IMR-90 (cell line): Measurements from ENCODE around the gene PLB1. TPM values are rescaled to one million over a fixed set of nuclear protein-coding genes. Genes with fewer than 3 reads are reported as not detected.

ENCODE experiments used
- ATAC-seq: fragments of 200-7000 bp; cut with Tn5 transposase; 2 replicates; pipeline ENCODE4 v1.9.1; 2020; ENCODE audit warnings: low read depth, mild to moderate bottlenecking, moderate library complexity
- BruUV-seq: library from RNA; stranded (reverse); fragments of 400-500 nt; replicated peaks from 2 replicates; lab custom pipeline; 2021; lab: Mats Ljungman, UMichigan
- CTCF ChIA-PET: fragments of 300-600 bp; formaldehyde crosslinking; extraction: SDS; loops from one replicate; lab custom pipeline; 2021; ENCODE audit warnings: antibody characterized with exemption; lab: Yijun Ruan, JAX
- POLR2A ChIA-PET: fragments of 300-600 bp; sonication (Branson Sonifier 250); formaldehyde crosslinking; loops from one replicate; lab custom pipeline; 2022; ENCODE audit warnings: antibody characterized with exemption; ENCODE audit not compliant: unreplicated experiment; lab: Charles Lee
- DNase-seq: peaks from one replicate; pipeline ENCODE4 v3.0.0; 2013
- H2AFZ ChIP-seq: replicated peaks from 2 replicates; pipeline ENCODE3; 2013; ENCODE audit warnings: low read length, mild to moderate bottlenecking; ENCODE audit not compliant: poor library complexity
- H2AK5ac ChIP-seq: 2 replicates; pipeline ENCODE4 v1.6.1; 2013; ENCODE audit warnings: low read depth, low read length, inconsistent platforms
- H2AK9ac ChIP-seq: replicated peaks from 2 replicates; pipeline ENCODE3; 2013; ENCODE audit warnings: mild to moderate bottlenecking, low read depth, low read length, moderate library complexity; ENCODE audit not compliant: poor library complexity
- H2BK120ac ChIP-seq: 2 replicates; pipeline ENCODE4 v1.6.1; 2013; ENCODE audit warnings: low read depth, low read length, inconsistent platforms
- H2BK15ac ChIP-seq: 3 replicates; pipeline ENCODE4 v1.6.1; 2013; ENCODE audit warnings: low read depth, low read length, inconsistent platforms
- H2BK20ac ChIP-seq: 2 replicates; pipeline ENCODE4 v1.6.1; 2013; ENCODE audit warnings: low read depth, mild to moderate bottlenecking, inconsistent platforms, low read length, moderate library complexity
- H2BK5ac ChIP-seq: 2 replicates; pipeline ENCODE4 v1.6.1; 2013; ENCODE audit warnings: mild to moderate bottlenecking, low read depth, low read length, inconsistent platforms; ENCODE audit not compliant: poor library complexity, severe bottlenecking
- H3K14ac ChIP-seq: replicated peaks from 2 replicates; pipeline ENCODE4 v1.6.1; 2013; ENCODE audit warnings: low read depth, low read length, inconsistent platforms
- H3K18ac ChIP-seq: 2 replicates; pipeline ENCODE4 v1.6.1; 2013; ENCODE audit warnings: low read depth, low read length, control low read depth
- H3K23ac ChIP-seq: 2 replicates; pipeline ENCODE4 v1.6.1; 2013; ENCODE audit warnings: low read depth, low read length, inconsistent platforms
- H3K27ac ChIP-seq: 2 replicates; pipeline ENCODE4 v1.5.1; 2013; ENCODE audit warnings: mild to moderate bottlenecking, control low read depth, low read length; ENCODE audit not compliant: insufficient read depth
- H3K27me3 ChIP-seq: 2 replicates; pipeline ENCODE4 v1.6.1; 2013; ENCODE audit warnings: low read length; ENCODE audit not compliant: control insufficient read depth, insufficient read depth
- H3K36me3 ChIP-seq: 2 replicates; pipeline ENCODE4 v1.6.1; 2013; ENCODE audit warnings: low read length, mixed read lengths; ENCODE audit not compliant: control insufficient read depth, insufficient read depth
- H3K4ac ChIP-seq: 2 replicates; pipeline ENCODE4 v1.6.1; 2013; ENCODE audit warnings: low read depth, low read length, inconsistent platforms
- H3K4me1 ChIP-seq: 2 replicates; pipeline ENCODE4 v1.6.1; 2013; ENCODE audit warnings: low read length, mixed read lengths; ENCODE audit not compliant: control insufficient read depth, insufficient read depth
- H3K4me2 ChIP-seq: 2 replicates; pipeline ENCODE4 v1.6.1; 2013; ENCODE audit warnings: low read depth, mild to moderate bottlenecking, control low read depth, low read length, moderate library complexity
- H3K4me3 ChIP-seq: 2 replicates; pipeline ENCODE4 v1.5.1; 2013; ENCODE audit warnings: low read depth, mild to moderate bottlenecking, control low read depth, low read length, moderate library complexity; ENCODE audit not compliant: insufficient read depth
- H3K56ac ChIP-seq: 2 replicates; pipeline ENCODE4 v1.6.1; 2013; ENCODE audit warnings: low read length, inconsistent platforms; ENCODE audit not compliant: insufficient read depth; ENCODE audit errors: extremely low read depth
- H3K79me1 ChIP-seq, 2 experiments: 2 replicates each; pipeline ENCODE4 v1.6.1; 2013; ENCODE audit warnings: low read length in 2 of 2, inconsistent platforms in 1 of 2, low read depth in 1 of 2
- H3K9ac ChIP-seq: 2 replicates; pipeline ENCODE4 v1.6.1; 2013; ENCODE audit warnings: low read depth, low read length, control low read depth
- H3K9me1 ChIP-seq: 2 replicates; pipeline ENCODE4 v1.6.1; 2013; ENCODE audit warnings: low read length, inconsistent platforms; ENCODE audit not compliant: insufficient read depth
- H3K9me3 ChIP-seq: 2 replicates; pipeline ENCODE4 v1.6.1; 2013; ENCODE audit warnings: low read length; ENCODE audit not compliant: control insufficient read depth, insufficient read depth
- H4K20me1 ChIP-seq: 2 replicates; pipeline ENCODE4 v1.6.1; 2013; ENCODE audit warnings: low read length, inconsistent platforms; ENCODE audit not compliant: insufficient read depth
- H4K5ac ChIP-seq: 2 replicates; pipeline ENCODE4 v1.6.1; 2013; ENCODE audit warnings: mild to moderate bottlenecking, low read depth, low read length, control low read depth
- H4K8ac ChIP-seq, 2 experiments: 2 replicates each; pipeline ENCODE4 v1.6.1; 2013; ENCODE audit warnings: low read depth in 2 of 2, low read length in 2 of 2, control low read depth in 1 of 2, inconsistent platforms in 1 of 2
- H4K91ac ChIP-seq: 2 replicates; pipeline ENCODE4 v1.6.1; 2013; ENCODE audit warnings: low read depth, low read length, inconsistent platforms; ENCODE audit not compliant: insufficient read depth
- ELK1 ChIP-seq: fragments of 150-350 bp; IDR thresholded peaks from 2 replicates; pipeline ENCODE4 v1.6.1; 2016; ENCODE audit warnings: low read depth, mild to moderate bottlenecking, low read length, moderate library complexity, borderline replicate concordance
- WGBS, 2 experiments: methylation state at CpG; one replicate each; pipeline versions ENCODE4 v1.1.5 to v1.1.7; 2013; ENCODE audit warnings: missing lambda C conversion rate in 2 of 2; ENCODE audit not compliant: insufficient read length in 1 of 2; ENCODE audit errors: extremely low coverage in 2 of 2; 5-methylcytosine and 5-hydroxymethylcytosine counted together
- dilution Hi-C: fragments of 300-500 bp; cut with HindIII; formaldehyde crosslinking; loops from one replicate; pipeline ENCODE4 v1.14.3; 2018; ENCODE audit warnings: low sequenced_read_pairs; ENCODE audit not compliant: unreplicated experiment
- in situ Hi-C: fragments of 300-500 bp; cut with MboI; formaldehyde crosslinking; loops from 3 replicates; pipeline ENCODE4 v1.14.3; 2019; ENCODE audit warnings: low sequenced_read_pairs, inconsistent platforms, mixed read lengths
- intact Hi-C: fragments of 100-400 bp; cut with micrococcal nuclease; formaldehyde crosslinking; loops from 2 replicates; pipeline ENCODE4 v1.10.0; 2022
- polyA plus RNA-seq, 3 experiments: library from polyadenylated mRNA; depleted of rRNA; stranded (reverse); fragments of >200 nt; gene quantifications; 2 replicates each; pipeline ENCODE4 v1.2.3, GENCODE V29; 2012; ENCODE audit warnings: low replicate concordance in 1 of 3
- total RNA-seq: library from RNA; depleted of rRNA; stranded (reverse); fragments of >200 nt; gene quantifications from 2 replicates; pipeline ENCODE4 v1.2.3, GENCODE V29; 2012

PLB1 gene
- total and polyA plus RNA-seq, 2 of the 4 experiments (the other 2 are of a cell fraction): 0.74 to 0.90 TPM

- no peak for DNase-seq
- dilution Hi-C loops: no loop called here
- no peak overlapping the region; the same call in 1 of the 2 replicates for H3K14ac ChIP-seq
- H2BK20ac ChIP-seq: peak overlapping the region; percentile 47; the same call in 1 of the 2 replicates
- H3K79me1 ChIP-seq: no peaks in the 10 kb centered on the region
- peaks cover 31% of the 10 kb centered on the region for H3K9me1 ChIP-seq
- no peak overlapping the region for H3K23ac ChIP-seq
- H3K4me3 ChIP-seq: no peak overlapping the region
- no peak for TF ChIP-seq ELK1
- no peak overlapping the region for H3K18ac ChIP-seq
- intact Hi-C loops: no loop called here
- no peak overlapping the region for H4K8ac ChIP-seq
- ChIA-PET POLR2A (no interaction called here), CTCF (no interaction called here)
- H2BK15ac ChIP-seq: peak overlapping the region; percentile 48; the same call in 1 of the 3 replicates
- H3K27me3 ChIP-seq: no peaks in the 10 kb centered on the region
- in situ Hi-C loops: no loop called here
- H3K9me3 ChIP-seq: no peaks in the 10 kb centered on the region
- H3K9ac ChIP-seq: no peak overlapping the region
- peak overlapping the region; percentile 12; the same call in 1 of the 2 replicates for H4K91ac ChIP-seq
- H4K5ac ChIP-seq: no peak overlapping the region
- ATAC-seq: no peak
- no peak overlapping the region for H3K56ac ChIP-seq
- peak overlapping the region; percentile 56 for H2AK9ac ChIP-seq
- no peaks in the 10 kb centered on the region for H4K20me1 ChIP-seq
- no peak overlapping the region for H2BK5ac ChIP-seq
- H2AK5ac ChIP-seq: peak overlapping the region; percentile 57
- peak overlapping the region; percentile 52 for H2BK120ac ChIP-seq
- peak overlapping the region; percentile 74 for H3K4ac ChIP-seq
- 100% methylated on average over 2 of the region's 5 CpGs; no CpG with 5 or more reads in 1 of the 2 experiments for WGBS, 2 experiments
- H2AFZ ChIP-seq: no peak overlapping the region
- no peaks in the 10 kb centered on the region for H3K36me3 ChIP-seq
- no peak overlapping the region for H3K4me2 ChIP-seq
- BruUV-seq: no TSS peak
- no peak overlapping the region for H3K27ac ChIP-seq
- peaks cover 25% of the 10 kb centered on the region for H3K4me1 ChIP-seq
These were observed 130.5 kb downstream of the PLB1 start for GRCh38 chr2:28626376-28626775.
